Karpas-422 (cell line): ENCODE results near the gene PIP4K2B. TPM values are rescaled to one million over a fixed set of nuclear protein-coding genes. Genes with fewer than 3 reads are reported as not detected.

ENCODE experiments used
- DNase-seq: peaks from one replicate; pipeline ENCODE4 v3.0.0-alpha.2; 2015
- H2AFZ ChIP-seq: fragments of 200-600 bp; sonication (generic); 2 replicates; pipeline ENCODE4 v1.6.1; 2014; ENCODE audit warnings: antibody characterized with exemption, low read length, mixed read lengths
- H3K27ac ChIP-seq: fragments of 200-600 bp; sonication (generic); 2 replicates; pipeline ENCODE4 v1.5.1; 2014; ENCODE audit warnings: mild to moderate bottlenecking, low read length, moderate library complexity
- H3K27me3 ChIP-seq: fragments of 200-600 bp; sonication (generic); 2 replicates; pipeline ENCODE4 v1.6.1; 2014; ENCODE audit warnings: low read length, mixed read lengths
- H3K36me3 ChIP-seq: fragments of 200-600 bp; sonication (generic); 2 replicates; pipeline ENCODE4 v1.6.1; 2014; ENCODE audit warnings: low read length, mixed read lengths; ENCODE audit not compliant: insufficient read depth
- H3K4me1 ChIP-seq: fragments of 200-600 bp; sonication (generic); 2 replicates; pipeline ENCODE4 v1.6.1; 2014; ENCODE audit warnings: mild to moderate bottlenecking, low read length, mixed read lengths
- H3K4me2 ChIP-seq: fragments of 200-600 bp; sonication (generic); 2 replicates; pipeline ENCODE4 v1.6.1; 2014; ENCODE audit warnings: low read length, low read depth, mild to moderate bottlenecking; ENCODE audit not compliant: poor library complexity, severe bottlenecking
- H3K4me3 ChIP-seq: fragments of 200-600 bp; sonication (generic); 2 replicates; pipeline ENCODE4 v1.5.1; 2014; ENCODE audit warnings: mild to moderate bottlenecking, antibody characterized with exemption, low read length, mixed read lengths
- H3K79me2 ChIP-seq: fragments of 200-600 bp; sonication (generic); 2 replicates; pipeline ENCODE4 v1.6.1; 2014; ENCODE audit warnings: mild to moderate bottlenecking, low read length, mixed read lengths
- H3K9ac ChIP-seq: fragments of 200-600 bp; sonication (generic); 2 replicates; pipeline ENCODE4 v1.6.0; 2014; ENCODE audit warnings: low read length
- H3K9me2 ChIP-seq: fragments of 200-600 bp; sonication (generic), shearing (Covaris generic); replicated peaks from 2 replicates; pipeline ENCODE4 v1.6.0; 2014; ENCODE audit warnings: mild to moderate bottlenecking, low read length, moderate library complexity; ENCODE audit not compliant: insufficient read depth
- H3K9me3 ChIP-seq: fragments of 300-700, 200-600 bp; sonication (generic); 2 replicates; pipeline ENCODE4 v1.6.1; 2014; ENCODE audit warnings: low read length, mixed read lengths
- H4K20me1 ChIP-seq: fragments of 200-600 bp; sonication (generic); 2 replicates; pipeline ENCODE4 v1.6.1; 2014; ENCODE audit warnings: mild to moderate bottlenecking, antibody characterized with exemption, low read length, low read depth; ENCODE audit not compliant: insufficient read depth
- total RNA-seq: library from RNA; depleted of rRNA; stranded (reverse); fragments of >200 nt; shearing (Covaris generic); gene quantifications from 2 replicates; pipeline ENCODE4 v1.2.3, GENCODE V29; 2014; ENCODE audit warnings: low replicate concordance

Gene PIP4K2B
- total RNA-seq, 1 experiment from 2014 or later: 32.0 TPM

GRCh38 chr17:38768417-38768816, 30.9 kb downstream of the PIP4K2B start:
- H4K20me1 ChIP-seq: 0 out of 2 replicates have a peak, but pooled peaks cover 3% of the 10 kb centered on the region

DNA sequence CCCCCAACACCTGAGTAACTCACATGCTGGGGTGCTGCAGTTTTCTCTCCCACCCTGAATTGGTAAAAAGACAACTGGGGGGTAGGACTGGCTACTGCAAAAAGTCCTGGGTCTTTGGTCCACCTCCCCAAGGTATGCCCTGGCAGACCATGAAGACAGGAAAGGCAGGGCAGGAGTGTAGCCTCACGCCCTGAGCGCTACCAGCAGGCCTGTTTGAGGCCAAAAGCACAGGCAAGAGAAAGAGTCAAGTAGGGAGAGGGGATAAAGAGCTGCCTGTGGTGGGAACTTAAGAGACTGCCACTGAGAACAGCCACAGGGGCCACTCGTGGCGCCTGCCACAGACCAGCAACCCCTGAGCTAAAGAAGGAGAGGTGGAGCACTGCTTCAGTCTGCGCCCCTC, 33.0 kb downstream of the PIP4K2B start:
- H4K20me1 ChIP-seq: 0 out of 2 replicates have a peak, but pooled peaks cover 3% of the 10 kb centered on the region
- no peak overlapping the region for H3K27ac ChIP-seq
- no peaks in the 10 kb centered on the region for H3K27me3 ChIP-seq
- no peak overlapping the region for H3K9ac ChIP-seq
- no peak overlapping the region for H2AFZ ChIP-seq
- H3K4me1 ChIP-seq: no peaks in the 10 kb centered on the region
- H3K79me2 ChIP-seq: no peaks in the 10 kb centered on the region
- H3K4me2 ChIP-seq: no peak overlapping the region
- no peaks in the 10 kb centered on the region for H3K9me3 ChIP-seq
- DNase-seq: no peak
- peaks cover 34% of the 10 kb centered on the region for H3K36me3 ChIP-seq
- H3K4me3 ChIP-seq: no peak overlapping the region
- no peaks in the 10 kb centered on the region for H3K9me2 ChIP-seq

More at GRCh38 chr17:38768417-38768816, 30.9 kb downstream of the PIP4K2B start:
- no peak overlapping the region for H3K4me3 ChIP-seq
- H3K9me2 ChIP-seq: no peaks in the 10 kb centered on the region
- H2AFZ ChIP-seq: no peak overlapping the region
- no peaks in the 10 kb centered on the region for H3K9me3 ChIP-seq
- H3K4me2 ChIP-seq: no peak overlapping the region
- H3K4me1 ChIP-seq: no peaks in the 10 kb centered on the region
- DNase-seq: no peak
- peaks cover 34% of the 10 kb centered on the region for H3K36me3 ChIP-seq
- no peak overlapping the region for H3K27ac ChIP-seq
- no peak overlapping the region for H3K9ac ChIP-seq
- H3K27me3 ChIP-seq: no peaks in the 10 kb centered on the region
- H3K79me2 ChIP-seq: no peaks in the 10 kb centered on the region

GRCh38 chr17:38762231-38762630, 37.1 kb downstream of the PIP4K2B start:
- DNase-seq: no peak
- peaks cover 33% of the 10 kb centered on the region for H3K36me3 ChIP-seq

GRCh38 chr17:38761612-38762011, 37.7 kb downstream of the PIP4K2B start:
- Histone ChIP-seq H4K20me1 (0 out of 2 replicates have a peak, but pooled peaks cover 12% of the 10 kb centered on the region), H3K4me2 (no peak overlapping the region), H3K4me3 (no peak overlapping the region), H3K79me2 (no peaks in the 10 kb centered on the region), H3K9me2 (no peaks in the 10 kb centered on the region), H3K27me3 (no peaks in the 10 kb centered on the region), H3K9ac (no peak overlapping the region), H3K9me3 (no peaks in the 10 kb centered on the region), H3K36me3 (peaks cover 30% of the 10 kb centered on the region), H2AFZ (no peak overlapping the region), H3K27ac (no peak overlapping the region), H3K4me1 (no peaks in the 10 kb centered on the region)
- peak; percentile 80 for DNase-seq

More at GRCh38 chr17:38762231-38762630, 37.1 kb downstream of the PIP4K2B start:
- Histone ChIP-seq H3K9me3 (no peaks in the 10 kb centered on the region), H3K4me1 (no peaks in the 10 kb centered on the region), H3K79me2 (no peaks in the 10 kb centered on the region), H3K27me3 (no peaks in the 10 kb centered on the region), H3K9ac (no peak overlapping the region), H3K4me2 (no peak overlapping the region), H3K9me2 (no peaks in the 10 kb centered on the region), H3K27ac (no peak overlapping the region), H3K4me3 (no peak overlapping the region), H4K20me1 (0 out of 2 replicates have a peak, but pooled peaks cover 12% of the 10 kb centered on the region), H2AFZ (no peak overlapping the region)

- peaks cover 31% of the 10 kb centered on the region for H3K79me2 ChIP-seq
- no peaks in the 10 kb centered on the region for H3K9me3 ChIP-seq
- H3K27ac ChIP-seq: peak overlapping the region; percentile 45; the same call in 1 of the 2 replicates
- H4K20me1 ChIP-seq: no peaks in the 10 kb centered on the region; the same call in 1 of the 2 replicates
- no peak for DNase-seq
- H3K9me2 ChIP-seq: no peaks in the 10 kb centered on the region
- peak overlapping the region; percentile 77 for H3K4me2 ChIP-seq
- H3K27me3 ChIP-seq: no peaks in the 10 kb centered on the region
- H3K4me3 ChIP-seq: peak overlapping the region; percentile 92
- peak overlapping the region; percentile 94 for H3K9ac ChIP-seq
- H3K4me1 ChIP-seq: peaks cover 47% of the 10 kb centered on the region
- H3K36me3 ChIP-seq: peaks cover 20% of the 10 kb centered on the region; the same call in 1 of the 2 replicates
- H2AFZ ChIP-seq: peak overlapping the region; percentile 66; the same call in 1 of the 2 replicates
These were observed 46.3 kb downstream of the PIP4K2B start for GRCh38 chr17:38753071-38753506.

- Histone ChIP-seq H3K4me1 (peaks cover 52% of the 10 kb centered on the region), H3K27me3 (no peaks in the 10 kb centered on the region), H2AFZ (peak within 1 kb of the TSS; percentile 83; the same call in 1 of the 2 replicates)
These were observed 46.9 kb downstream of the PIP4K2B start, which contains the start of gene PSMB3 for GRCh38 chr17:38752308-38753070. Gene PSMB3, plus strand, starts transcription at chr17:38752741. Its CDS starts 86 bp downstream, at chr17:38752827.

DNA sequence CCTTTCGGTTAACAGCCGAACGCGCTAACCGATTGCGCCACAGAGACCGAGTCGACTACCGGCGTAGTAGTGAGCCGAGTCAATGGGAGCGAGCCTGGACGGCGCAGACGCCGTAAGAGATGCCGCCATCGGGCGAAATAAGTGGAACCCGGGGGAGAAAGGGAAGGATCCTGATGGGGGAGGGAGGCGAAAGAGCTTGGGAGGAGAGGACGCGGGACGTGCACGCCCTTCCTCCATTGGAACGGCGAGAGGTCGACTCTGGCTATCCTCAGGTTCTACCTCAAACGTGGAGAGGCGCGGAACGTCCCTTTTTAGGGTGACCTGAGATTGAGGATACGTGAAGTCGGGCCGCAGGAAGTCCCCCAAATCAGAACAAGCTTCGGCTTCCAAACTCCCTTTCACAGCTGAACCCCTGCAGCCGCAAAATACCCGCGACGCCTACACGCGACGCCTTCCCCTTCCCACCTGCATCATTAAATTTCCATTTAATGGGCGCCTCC, 47.5 kb downstream of the PIP4K2B start:
- peaks cover 58% of the 10 kb centered on the region for H3K4me1 ChIP-seq
- H4K20me1 ChIP-seq: no peaks in the 10 kb centered on the region; the same call in 1 of the 2 replicates
- DNase-seq: peak; percentile 95
- H3K27ac ChIP-seq: peak overlapping the region; percentile 68
- H3K36me3 ChIP-seq: peaks cover 17% of the 10 kb centered on the region; the same call in 1 of the 2 replicates
- H3K27me3 ChIP-seq: no peaks in the 10 kb centered on the region
- peak overlapping the region; percentile 83; the same call in 1 of the 2 replicates for H2AFZ ChIP-seq
- H3K9me3 ChIP-seq: no peaks in the 10 kb centered on the region
- H3K4me3 ChIP-seq: peak overlapping the region; percentile 72
- H3K4me2 ChIP-seq: peak overlapping the region; percentile 99
- H3K79me2 ChIP-seq: peaks cover 31% of the 10 kb centered on the region
- no peaks in the 10 kb centered on the region for H3K9me2 ChIP-seq
- peak overlapping the region; percentile 76 for H3K9ac ChIP-seq

More at GRCh38 chr17:38752308-38753070, 46.9 kb downstream of the PIP4K2B start, which contains the start of gene PSMB3:
- Histone ChIP-seq H3K4me2 (peak within 1 kb of the TSS; percentile 99), H3K4me3 (peak within 1 kb of the TSS; percentile 92), H3K9ac (peak within 1 kb of the TSS; percentile 94), H4K20me1 (no peaks in the 10 kb centered on the region; the same call in 1 of the 2 replicates), H3K36me3 (peaks cover 17% of the 10 kb centered on the region; the same call in 1 of the 2 replicates), H3K27ac (peak within 1 kb of the TSS; percentile 68), H3K9me3 (no peaks in the 10 kb centered on the region), H3K79me2 (peaks cover 31% of the 10 kb centered on the region), H3K9me2 (no peaks in the 10 kb centered on the region)
- DNase-seq: peak; percentile 100
